Measurements from ENCODE around the gene ZSCAN12.

- TF ChIP-seq CTCF (IDR thresholded peaks at IDR 0.05 in 2 of 3, conservative IDR thresholded peaks at IDR 0.05 in 1 of 3; ENCODE audit: borderline replicate concordance in 1 of 3, insufficient read depth in 1 of 3, low read depth in 2 of 3, low read length in 2 of 3): no peak
- no peak for TF ChIP-seq ZBTB33 (IDR thresholded peaks at IDR 0.05; ENCODE audit: extremely low read depth, insufficient replicate concordance, low read length)
- TF ChIP-seq ZNF274 (IDR thresholded peaks at IDR 0.05; ENCODE audit: low read depth, low read length): no peak
- TF ChIP-seq SRF (IDR thresholded peaks at IDR 0.05; ENCODE audit: low read depth): no peak
- TF ChIP-seq YY1 (IDR thresholded peaks at IDR 0.05; ENCODE audit: extremely low read depth, insufficient replicate concordance, low read depth, low read length): no peak
- TF ChIP-seq POLR2A (IDR thresholded peaks at IDR 0.05; ENCODE audit: borderline replicate concordance, extremely low read depth, insufficient read depth, insufficient read length): no peak
Measured at GRCh38 chr6:28336284-28337120, 63.0 kb downstream of the ZSCAN12 start.
